HepG2 (cell line): ENCODE data around the gene WDR82. TPM values are rescaled to one million over a fixed set of nuclear protein-coding genes. Genes with fewer than 3 reads are reported as not detected.

Source experiments
- ATAC-seq: fragments of 200-7000 bp; cut with Tn5 transposase; 3 replicates; pipeline ENCODE4 v1.9.1; 2020; ENCODE audit warnings: mild to moderate bottlenecking, moderate library complexity
- BruUV-seq: library from RNA; stranded (reverse); fragments of 400-500 nt; replicated peaks from 2 replicates; lab custom pipeline; 2021; lab: Mats Ljungman, UMichigan
- CTCF ChIA-PET: fragments of 300-600 bp; formaldehyde crosslinking; extraction: SDS; loops from one replicate; lab custom pipeline; 2021; ENCODE audit warnings: low total read pairs, inconsistent platforms, low intra/inter-chr PET ratio; lab: Yijun Ruan, JAX
- POLR2A ChIA-PET: fragments of 350-600 bp; sonication (Branson Sonifier 250); formaldehyde crosslinking; loops from one replicate; lab custom pipeline; 2020; ENCODE audit warnings: antibody characterized with exemption, inconsistent platforms; lab: Yijun Ruan, JAX
- DNase-seq: peaks from one replicate; pipeline ENCODE4 v3.0.0-alpha.2; 2015; ENCODE audit warnings: low spot score
- FAIRE-seq: peaks from 3 replicates; lab custom pipeline; 2011; peaks lifted over from hg19 to GRCh38; lab: Jason Lieb, UNC
- H2AFZ ChIP-seq: one replicate; pipeline ENCODE4 v1.6.1; 2011; ENCODE audit warnings: low read length, inconsistent platforms
- H3K27ac ChIP-seq: fragments of 300-600 bp; 3 replicates; pipeline ENCODE4 v1.8.0; 2011; ENCODE audit warnings: mixed run types, mild to moderate bottlenecking, mixed read lengths, low read length, inconsistent platforms; ENCODE audit not compliant: insufficient read depth; ENCODE audit errors: extremely low read length
- H3K27me3 ChIP-seq, 2 experiments: fragments of 200-600 bp in 1 of 2; 2 replicates in 1 of 2; 3 replicates in 1 of 2; pipeline versions ENCODE4 v1.6.0 to v1.8.0; 2011; ENCODE audit warnings: low read length in 2 of 2, mild to moderate bottlenecking in 2 of 2, moderate library complexity in 2 of 2, inconsistent platforms in 1 of 2; ENCODE audit not compliant: insufficient read depth in 2 of 2, control insufficient read depth in 1 of 2
- H3K36me3 ChIP-seq, 2 experiments: fragments of 200-600 bp in 1 of 2; replicated peaks in 1 of 2; 2 replicates in 1 of 2; 3 replicates in 1 of 2; pipeline versions ENCODE4 v1.5.1 to v1.8.0; 2011; ENCODE audit warnings: low read length in 2 of 2, inconsistent platforms in 1 of 2; ENCODE audit not compliant: insufficient read depth in 2 of 2, control insufficient read depth in 1 of 2
- H3K4me1 ChIP-seq: 2 replicates; pipeline ENCODE4 v1.5.1; 2012; ENCODE audit warnings: low read length, inconsistent platforms; ENCODE audit not compliant: insufficient read depth
- H3K4me2 ChIP-seq: 2 replicates; pipeline ENCODE4 v1.6.0; 2011; ENCODE audit warnings: low read depth, low read length, inconsistent platforms
- H3K4me3 ChIP-seq, 3 experiments: fragments of 200-600 bp in 1 of 3; sonication (generic), shearing (Covaris generic) in 1 of 3; replicated peaks in 1 of 3; 2 replicates each; pipeline ENCODE4 v1.5.1; 2011 to 2016; ENCODE audit warnings: low read length in 3 of 3, inconsistent platforms in 2 of 3, low read depth in 2 of 3, mild to moderate bottlenecking in 2 of 3, control low read depth in 1 of 3, mixed read lengths in 1 of 3; ENCODE audit not compliant: insufficient read depth in 1 of 3
- H3K79me2 ChIP-seq: one replicate; pipeline ENCODE4 v1.6.1; 2011; ENCODE audit warnings: low read length, inconsistent platforms; ENCODE audit not compliant: insufficient read depth
- H3K9ac ChIP-seq: 2 replicates; pipeline ENCODE4 v1.6.0; 2011; ENCODE audit warnings: mild to moderate bottlenecking, low read depth, low read length, inconsistent platforms; ENCODE audit not compliant: insufficient read depth
- H3K9me3 ChIP-seq: 2 replicates; pipeline ENCODE4 v1.5.1; 2012; ENCODE audit warnings: mild to moderate bottlenecking, low read length
- H4K20me1 ChIP-seq: 2 replicates; pipeline ENCODE4 v1.6.0; 2011; ENCODE audit warnings: inconsistent platforms, mild to moderate bottlenecking, low read length, moderate library complexity; ENCODE audit not compliant: insufficient read depth
- ARNT ChIP-seq: fragments of 450-650 bp; IDR thresholded peaks from 2 replicates; pipeline ENCODE4 v1.6.1; 2017
- CBX5 ChIP-seq: sonication (generic); formaldehyde crosslinking; IDR thresholded peaks from 2 replicates; pipeline ENCODE4 v1.4.0; 2020; ENCODE audit warnings: missing genetic modification reagents, borderline replicate concordance
- GTF2F1 ChIP-seq: fragments of 150-350 bp; IDR thresholded peaks from 2 replicates; pipeline ENCODE4 v1.6.1; 2014; ENCODE audit warnings: low read length
- KLF16 ChIP-seq, 2 experiments: sonication (generic) in 1 of 2; formaldehyde crosslinking in 1 of 2; IDR thresholded peaks; 2 replicates each; pipeline versions ENCODE4 v1.6.1 to v1.8.0; 2016 to 2023; ENCODE audit warnings: missing genetic modification reagents in 2 of 2, missing compliant biosample characterization in 1 of 2
- MEIS2 ChIP-seq: sonication (generic); formaldehyde crosslinking; IDR thresholded peaks from 2 replicates; pipeline ENCODE4 v1.9.0; 2021; ENCODE audit warnings: mild to moderate bottlenecking, missing genetic modification reagents
- SIX4 ChIP-seq: sonication (generic); formaldehyde crosslinking; IDR thresholded peaks from 2 replicates; pipeline ENCODE4 v1.4.0; 2020; ENCODE audit warnings: missing genetic modification reagents
- SMAD9 ChIP-seq: sonication (generic); formaldehyde crosslinking; IDR thresholded peaks from 2 replicates; pipeline ENCODE4 v1.5.1; 2020; ENCODE audit warnings: mild to moderate bottlenecking, missing genetic modification reagents
- ZFP37 ChIP-seq: sonication (generic); formaldehyde crosslinking; IDR thresholded peaks from 2 replicates; pipeline ENCODE4 v1.4.0; 2020; ENCODE audit warnings: missing genetic modification reagents, borderline replicate concordance
- ZFP82 ChIP-seq: sonication (generic); formaldehyde crosslinking; IDR thresholded peaks from 2 replicates; pipeline ENCODE4 v1.5.1; 2020; ENCODE audit warnings: mild to moderate bottlenecking, missing genetic modification reagents, borderline replicate concordance
- ZNF260 ChIP-seq: sonication (generic); formaldehyde crosslinking; IDR thresholded peaks from 2 replicates; pipeline ENCODE4 v1.4.0; 2020; ENCODE audit warnings: missing genetic modification reagents, low read depth, mild to moderate bottlenecking, borderline replicate concordance
- ZNF317 ChIP-seq: sonication (generic); formaldehyde crosslinking; IDR thresholded peaks from 2 replicates; pipeline ENCODE4 v1.5.0; 2020; ENCODE audit warnings: mild to moderate bottlenecking, missing genetic modification reagents
- ZNF572 ChIP-seq: sonication (generic); formaldehyde crosslinking; IDR thresholded peaks from 2 replicates; pipeline ENCODE4 v1.5.1; 2020; ENCODE audit warnings: mild to moderate bottlenecking, missing genetic modification reagents
- ZNF589 ChIP-seq: sonication (generic); formaldehyde crosslinking; conservative IDR thresholded peaks from 2 replicates; pipeline ENCODE4 v1.8.0; 2022; ENCODE audit warnings: mild to moderate bottlenecking, moderate library complexity, missing genetic modification reagents
- WGBS: methylation state at CpG from one replicate; pipeline ENCODE4 v1.1.6; 2017; ENCODE audit warnings: low lambda C conversion rate; 5-methylcytosine and 5-hydroxymethylcytosine counted together
- in situ Hi-C: cut with HindIII; loops from 2 replicates; pipeline ENCODE4 v1.10.0; 2017; ENCODE audit warnings: low pct_unique_long_range_greater_than_20kb; ENCODE audit not compliant: extremely low pct_ligation_motif_present
- intact Hi-C: fragments of 100-400 bp; cut with micrococcal nuclease; formaldehyde crosslinking; loops from one replicate; pipeline ENCODE4 v1.10.0; 2022; ENCODE audit not compliant: unreplicated experiment
- polyA plus RNA-seq, 8 experiments: library from polyadenylated mRNA; depleted of rRNA in 3 of 8; stranded (reverse) in 7 of 8; unstranded in 1 of 8; fragments of >200 nt; fragmentation: Illumina TruSeq in 4 of 8; extraction: Trizol in 4 of 8; gene quantifications; 2 replicates each; pipeline versions ENCODE4 v1.2.1 to v1.2.3, GENCODE V29; 2011 to 2016; ENCODE audit warnings: low read depth in 4 of 8, missing spikeins in 1 of 8, mixed read lengths in 1 of 8; ENCODE audit not compliant: insufficient read depth in 1 of 8
- total RNA-seq, 5 experiments: library from RNA; depleted of rRNA; stranded (reverse); fragments of >200 nt; fragmentation: Illumina TruSeq; extraction: Trizol; gene quantifications; 2 replicates each; pipeline ENCODE4 v1.2.3, GENCODE V29; 2016; ENCODE audit warnings: low read depth in 1 of 5
- TF ChIP-seq, protein P1 (sequence below): IDR thresholded peaks from 2 replicates; pipeline ENCODE4 v1.6.1; 2018; ENCODE audit warnings: missing genetic modification reagents, mild to moderate bottlenecking, missing compliant biosample characterization
- TF ChIP-seq, protein P2 (sequence below): sonication (generic); formaldehyde crosslinking; conservative IDR thresholded peaks from 2 replicates; pipeline ENCODE4 v1.4.0; 2020; ENCODE audit warnings: missing genetic modification reagents
- TF ChIP-seq, protein P3 (sequence below): sonication (generic); formaldehyde crosslinking; IDR thresholded peaks from 2 replicates; pipeline ENCODE4 v1.5.0; 2020; ENCODE audit warnings: missing genetic modification reagents

WDR82 gene
- total and polyA plus RNA-seq, 2 of the 13 experiments (the other 11 are each of a cell fraction or from before 2014, with no cell fraction given), result 39.1 to 59.5 TPM

DNA sequence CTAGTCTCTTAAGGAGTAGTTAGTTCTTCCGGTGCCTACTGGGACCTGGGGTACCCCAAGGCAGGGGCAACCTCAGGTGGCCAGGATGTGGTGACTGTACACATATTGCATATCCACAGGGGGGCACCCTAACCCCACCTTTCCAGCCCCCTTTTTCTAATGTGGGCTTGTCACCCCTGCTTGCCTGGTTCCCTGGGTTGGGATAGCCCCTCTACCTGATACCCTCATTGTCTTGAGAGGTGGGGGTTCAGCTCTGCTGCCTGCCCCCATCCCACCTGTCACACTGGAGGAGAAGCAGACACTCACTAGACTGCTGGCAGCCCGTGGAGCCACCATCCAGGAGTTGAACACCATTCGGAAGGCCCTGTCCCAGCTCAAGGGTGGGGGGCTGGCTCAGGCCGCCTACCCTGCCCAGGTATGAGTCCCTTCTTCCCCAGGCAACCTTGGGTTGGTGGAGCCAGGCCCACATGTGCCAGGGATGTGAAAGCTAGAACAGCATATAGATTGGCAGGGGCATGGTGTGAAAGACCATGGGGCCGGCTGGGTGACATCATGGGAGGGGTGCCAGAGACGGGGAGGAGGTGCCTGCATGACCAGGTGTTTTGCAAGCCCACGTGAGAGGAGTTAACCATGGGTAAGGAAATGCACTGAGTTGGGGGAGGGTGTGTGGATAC, 13.2 kb upstream of the WDR82 start (continued):
- TF ChIP-seq ZNF572 (CRISPR knock-in tag) (no peak), MEIS2 (CRISPR knock-in tag) (no peak)
- TF ChIP-seq, protein P1, sequence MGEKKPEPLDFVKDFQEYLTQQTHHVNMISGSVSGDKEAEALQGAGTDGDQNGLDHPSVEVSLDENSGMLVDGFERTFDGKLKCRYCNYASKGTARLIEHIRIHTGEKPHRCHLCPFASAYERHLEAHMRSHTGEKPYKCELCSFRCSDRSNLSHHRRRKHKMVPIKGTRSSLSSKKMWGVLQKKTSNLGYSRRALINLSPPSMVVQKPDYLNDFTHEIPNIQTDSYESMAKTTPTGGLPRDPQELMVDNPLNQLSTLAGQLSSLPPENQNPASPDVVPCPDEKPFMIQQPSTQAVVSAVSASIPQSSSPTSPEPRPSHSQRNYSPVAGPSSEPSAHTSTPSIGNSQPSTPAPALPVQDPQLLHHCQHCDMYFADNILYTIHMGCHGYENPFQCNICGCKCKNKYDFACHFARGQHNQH (CRISPR knock-in tag), result no peak
- TF ChIP-seq, all 625 proteins: peak for 23

DNA sequence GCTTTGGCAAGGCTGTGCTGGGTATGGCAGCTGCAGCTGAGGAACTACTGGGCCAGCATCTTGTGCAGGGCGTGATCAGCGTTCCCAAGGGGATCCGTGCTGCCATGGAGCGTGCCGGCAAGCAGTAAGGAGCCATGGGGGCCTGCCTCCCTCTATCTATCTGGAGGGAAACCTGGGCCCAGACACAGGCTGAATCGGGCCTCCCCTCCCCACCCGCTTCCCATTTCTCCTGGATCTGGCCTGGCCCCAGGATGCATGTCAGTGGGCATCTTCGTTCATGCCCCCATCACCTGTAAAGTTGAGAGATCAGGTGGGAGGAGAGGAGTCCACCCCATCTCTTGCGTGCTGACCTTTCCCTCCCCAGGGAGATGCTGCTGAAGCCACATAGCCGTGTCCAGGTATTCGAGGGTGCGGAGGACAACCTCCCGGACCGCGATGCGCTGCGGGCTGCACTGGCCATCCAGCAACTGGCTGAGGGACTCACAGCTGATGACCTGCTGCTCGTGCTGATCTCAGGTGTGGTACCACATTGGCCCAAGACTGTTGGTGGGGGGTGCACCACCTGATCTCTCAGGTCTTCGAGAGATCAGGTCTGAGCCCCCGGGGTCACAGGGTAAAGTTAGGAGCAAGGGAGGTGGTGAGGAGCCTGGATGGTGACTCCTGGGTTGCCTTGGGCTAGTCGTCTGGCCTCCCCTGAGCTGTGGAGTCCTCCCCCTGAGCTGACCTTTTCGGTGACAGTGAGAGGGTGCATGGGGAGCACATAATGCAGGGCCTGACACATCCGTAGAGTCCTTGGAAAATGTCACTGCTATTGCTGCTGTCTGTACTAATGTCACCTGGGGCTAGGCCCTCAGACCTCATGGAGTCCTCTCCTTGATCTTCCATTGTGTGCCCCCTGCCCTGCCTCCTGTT, 12.4 kb upstream of the WDR82 start:
- POLR2A ChIA-PET, result interaction anchor here (0.7 to 9.0 kb wide), 21 partner anchors 9 to 295 kb away, joined by 3 to 165 read pairs (median 7); partner anchors contain the start of genes PPM1M, RPL29, SEMA3G and TWF2
- H3K9ac ChIP-seq, result peak overlapping the region; percentile 99
- peaks cover 29% of the 10 kb centered on the region for H4K20me1 ChIP-seq
- no peak overlapping the region for H2AFZ ChIP-seq
- no TSS peak for BruUV-seq
- H3K79me2 ChIP-seq, result peaks cover 28% of the 10 kb centered on the region
- H3K9me3 ChIP-seq, result no peaks in the 10 kb centered on the region
- CTCF ChIA-PET, result interaction anchor here (1.7 to 3.8 kb wide), 2 partner anchors 49 to 94 kb away, joined by 5 to 49 read pairs; no protein-coding TSS in a partner anchor
- WGBS, result 0% methylated on average over 4 of the region's 23 CpGs
- peak overlapping the region; percentile 97 for H3K4me2 ChIP-seq
- H3K4me3 ChIP-seq, result peak overlapping the region; percentile 78 to 97 (median 85)
- DNase-seq (no peak), FAIRE-seq (no peak), ATAC-seq (no peak)
- H3K4me1 ChIP-seq, result peaks cover 50% of the 10 kb centered on the region
- H3K36me3 ChIP-seq, result peaks cover 11 to 22% of the 10 kb centered on the region in 2 experiments; a peak in 4 of 5 replicates
- no peaks in the 10 kb centered on the region; a peak in 1 of 5 replicates for H3K27me3 ChIP-seq
- H3K27ac ChIP-seq, result peak overlapping the region; percentile 96
- in situ Hi-C loops, result loop anchor here (5.0 kb wide), 2 partner anchors 56 to 96 kb away; no protein-coding TSS in a partner anchor
- intact Hi-C loops, result loop anchor here (1.0 to 5.0 kb wide), 6 partner anchors 7 to 154 kb away; partner anchors contain the start of gene SEMA3G
- no peak for TF ChIP-seq KLF16 (CRISPR knock-in tag; IDR thresholded peaks at IDR 0.05)
- TF ChIP-seq ARNT, result no peak
- TF ChIP-seq ZNF260 (CRISPR knock-in tag), result 0 out of 2 replicates have a peak, but pooled peaks have one; percentile 58
- TF ChIP-seq SMAD9 (CRISPR knock-in tag), result no peak
- no peak for TF ChIP-seq ZFP37 (CRISPR knock-in tag)
- no peak for TF ChIP-seq CBX5
- TF ChIP-seq, protein P2, sequence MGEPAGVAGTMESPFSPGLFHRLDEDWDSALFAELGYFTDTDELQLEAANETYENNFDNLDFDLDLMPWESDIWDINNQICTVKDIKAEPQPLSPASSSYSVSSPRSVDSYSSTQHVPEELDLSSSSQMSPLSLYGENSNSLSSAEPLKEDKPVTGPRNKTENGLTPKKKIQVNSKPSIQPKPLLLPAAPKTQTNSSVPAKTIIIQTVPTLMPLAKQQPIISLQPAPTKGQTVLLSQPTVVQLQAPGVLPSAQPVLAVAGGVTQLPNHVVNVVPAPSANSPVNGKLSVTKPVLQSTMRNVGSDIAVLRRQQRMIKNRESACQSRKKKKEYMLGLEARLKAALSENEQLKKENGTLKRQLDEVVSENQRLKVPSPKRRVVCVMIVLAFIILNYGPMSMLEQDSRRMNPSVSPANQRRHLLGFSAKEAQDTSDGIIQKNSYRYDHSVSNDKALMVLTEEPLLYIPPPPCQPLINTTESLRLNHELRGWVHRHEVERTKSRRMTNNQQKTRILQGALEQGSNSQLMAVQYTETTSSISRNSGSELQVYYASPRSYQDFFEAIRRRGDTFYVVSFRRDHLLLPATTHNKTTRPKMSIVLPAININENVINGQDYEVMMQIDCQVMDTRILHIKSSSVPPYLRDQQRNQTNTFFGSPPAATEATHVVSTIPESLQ (CRISPR knock-in tag), result no peak
- TF ChIP-seq ZNF589 (CRISPR knock-in tag), result 0 out of 2 replicates have a peak, but pooled peaks have one; percentile 31
- no peak for TF ChIP-seq SIX4
- no peak for TF ChIP-seq ZFP82
- TF ChIP-seq ZNF317 (CRISPR knock-in tag), result no peak
- TF ChIP-seq, protein P3, sequence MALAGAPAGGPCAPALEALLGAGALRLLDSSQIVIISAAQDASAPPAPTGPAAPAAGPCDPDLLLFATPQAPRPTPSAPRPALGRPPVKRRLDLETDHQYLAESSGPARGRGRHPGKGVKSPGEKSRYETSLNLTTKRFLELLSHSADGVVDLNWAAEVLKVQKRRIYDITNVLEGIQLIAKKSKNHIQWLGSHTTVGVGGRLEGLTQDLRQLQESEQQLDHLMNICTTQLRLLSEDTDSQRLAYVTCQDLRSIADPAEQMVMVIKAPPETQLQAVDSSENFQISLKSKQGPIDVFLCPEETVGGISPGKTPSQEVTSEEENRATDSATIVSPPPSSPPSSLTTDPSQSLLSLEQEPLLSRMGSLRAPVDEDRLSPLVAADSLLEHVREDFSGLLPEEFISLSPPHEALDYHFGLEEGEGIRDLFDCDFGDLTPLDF (CRISPR knock-in tag), result no peak
- TF ChIP-seq GTF2F1, result no peak
